HepG2 (cell line): ENCODE results near the gene ADAMTSL3. TPM values are rescaled to one million over a fixed set of nuclear protein-coding genes. Genes with fewer than 3 reads are reported as not detected.

Source experiments
- ATAC-seq: fragments of 200-7000 bp; cut with Tn5 transposase; 3 replicates; pipeline ENCODE4 v1.9.1; 2020; ENCODE audit warnings: mild to moderate bottlenecking, moderate library complexity
- BruUV-seq: library from RNA; stranded (reverse); fragments of 400-500 nt; replicated peaks from 2 replicates; lab custom pipeline; 2021; lab: Mats Ljungman, UMichigan
- CTCF ChIA-PET: fragments of 300-600 bp; formaldehyde crosslinking; extraction: SDS; loops from one replicate; lab custom pipeline; 2021; ENCODE audit warnings: low total read pairs, inconsistent platforms, low intra/inter-chr PET ratio; lab: Yijun Ruan, JAX
- POLR2A ChIA-PET: fragments of 350-600 bp; sonication (Branson Sonifier 250); formaldehyde crosslinking; loops from one replicate; lab custom pipeline; 2020; ENCODE audit warnings: antibody characterized with exemption, inconsistent platforms; lab: Yijun Ruan, JAX
- DNase-seq: peaks from one replicate; pipeline ENCODE4 v3.0.0-alpha.2; 2015; ENCODE audit warnings: low spot score
- FAIRE-seq: peaks from 3 replicates; lab custom pipeline; 2011; peaks lifted over from hg19 to GRCh38; lab: Jason Lieb, UNC
- H2AFZ ChIP-seq: one replicate; pipeline ENCODE4 v1.6.1; 2011; ENCODE audit warnings: low read length, inconsistent platforms
- H3K27ac ChIP-seq: fragments of 300-600 bp; 3 replicates; pipeline ENCODE4 v1.8.0; 2011; ENCODE audit warnings: mixed run types, mild to moderate bottlenecking, mixed read lengths, low read length, inconsistent platforms; ENCODE audit not compliant: insufficient read depth; ENCODE audit errors: extremely low read length
- H3K27me3 ChIP-seq, 2 experiments: fragments of 200-600 bp in 1 of 2; 2 replicates in 1 of 2; 3 replicates in 1 of 2; pipeline versions ENCODE4 v1.6.0 to v1.8.0; 2011; ENCODE audit warnings: low read length in 2 of 2, mild to moderate bottlenecking in 2 of 2, moderate library complexity in 2 of 2, inconsistent platforms in 1 of 2; ENCODE audit not compliant: insufficient read depth in 2 of 2, control insufficient read depth in 1 of 2
- H3K36me3 ChIP-seq, 2 experiments: fragments of 200-600 bp in 1 of 2; replicated peaks in 1 of 2; 2 replicates in 1 of 2; 3 replicates in 1 of 2; pipeline versions ENCODE4 v1.5.1 to v1.8.0; 2011; ENCODE audit warnings: low read length in 2 of 2, inconsistent platforms in 1 of 2; ENCODE audit not compliant: insufficient read depth in 2 of 2, control insufficient read depth in 1 of 2
- H3K4me1 ChIP-seq: 2 replicates; pipeline ENCODE4 v1.5.1; 2012; ENCODE audit warnings: low read length, inconsistent platforms; ENCODE audit not compliant: insufficient read depth
- H3K4me2 ChIP-seq: 2 replicates; pipeline ENCODE4 v1.6.0; 2011; ENCODE audit warnings: low read depth, low read length, inconsistent platforms
- H3K4me3 ChIP-seq, 3 experiments: fragments of 200-600 bp in 1 of 3; sonication (generic), shearing (Covaris generic) in 1 of 3; replicated peaks in 1 of 3; 2 replicates each; pipeline ENCODE4 v1.5.1; 2011 to 2016; ENCODE audit warnings: low read length in 3 of 3, inconsistent platforms in 2 of 3, low read depth in 2 of 3, mild to moderate bottlenecking in 2 of 3, control low read depth in 1 of 3, mixed read lengths in 1 of 3; ENCODE audit not compliant: insufficient read depth in 1 of 3
- H3K79me2 ChIP-seq: one replicate; pipeline ENCODE4 v1.6.1; 2011; ENCODE audit warnings: low read length, inconsistent platforms; ENCODE audit not compliant: insufficient read depth
- H3K9ac ChIP-seq: 2 replicates; pipeline ENCODE4 v1.6.0; 2011; ENCODE audit warnings: mild to moderate bottlenecking, low read depth, low read length, inconsistent platforms; ENCODE audit not compliant: insufficient read depth
- H3K9me3 ChIP-seq: 2 replicates; pipeline ENCODE4 v1.5.1; 2012; ENCODE audit warnings: mild to moderate bottlenecking, low read length
- H4K20me1 ChIP-seq: 2 replicates; pipeline ENCODE4 v1.6.0; 2011; ENCODE audit warnings: inconsistent platforms, mild to moderate bottlenecking, low read length, moderate library complexity; ENCODE audit not compliant: insufficient read depth
- CENPT ChIP-seq: sonication (generic); formaldehyde crosslinking; IDR thresholded peaks from 2 replicates; pipeline ENCODE4 v1.8.0; 2022; ENCODE audit warnings: low read depth, mild to moderate bottlenecking, moderate library complexity, missing genetic modification reagents
- FOSL1 ChIP-seq: sonication (generic); formaldehyde crosslinking; IDR thresholded peaks from 2 replicates; pipeline ENCODE4 v1.9.0; 2021; ENCODE audit warnings: missing genetic modification reagents, borderline replicate concordance
- HNF4A ChIP-seq: sonication (generic); formaldehyde crosslinking; IDR thresholded peaks from 2 replicates; pipeline ENCODE4 v1.4.0; 2020; ENCODE audit warnings: missing genetic modification reagents
- MXI1 ChIP-seq: IDR thresholded peaks from 3 replicates; pipeline ENCODE4 v1.6.1; 2012; ENCODE audit warnings: low read depth, low read length, inconsistent platforms, borderline replicate concordance
- NR2F6 ChIP-seq, 2 experiments: IDR thresholded peaks; 2 replicates each; pipeline ENCODE4 v1.6.1; 2016; ENCODE audit warnings: antibody characterized with exemption in 1 of 2, mild to moderate bottlenecking in 1 of 2
- RERE ChIP-seq: IDR thresholded peaks from 2 replicates; pipeline ENCODE4 v1.6.1; 2016; ENCODE audit warnings: low read depth, missing genetic modification reagents, missing compliant biosample characterization
- SMYD3 ChIP-seq: sonication (generic); formaldehyde crosslinking; IDR thresholded peaks from 2 replicates; pipeline ENCODE4 v1.8.1; 2023; ENCODE audit warnings: mild to moderate bottlenecking, missing genetic modification reagents
- SP4 ChIP-seq: sonication (generic); formaldehyde crosslinking; IDR thresholded peaks from 2 replicates; pipeline ENCODE4 v1.8.1; 2023; ENCODE audit warnings: mild to moderate bottlenecking, missing genetic modification reagents
- XBP1 ChIP-seq: sonication (generic); formaldehyde crosslinking; IDR thresholded peaks from 2 replicates; pipeline ENCODE4 v1.5.0; 2020; ENCODE audit warnings: missing genetic modification reagents
- ZNF251 ChIP-seq: sonication (generic); formaldehyde crosslinking; IDR thresholded peaks from 2 replicates; pipeline ENCODE4 v1.9.0; 2021; ENCODE audit warnings: mild to moderate bottlenecking, missing genetic modification reagents
- ZNF776 ChIP-seq: sonication (generic); formaldehyde crosslinking; IDR thresholded peaks from 2 replicates; pipeline ENCODE4 v1.4.0; 2020; ENCODE audit warnings: mild to moderate bottlenecking, missing genetic modification reagents
- ZSCAN12 ChIP-seq: sonication (generic); formaldehyde crosslinking; IDR thresholded peaks from 2 replicates; pipeline ENCODE4 v1.9.0; 2021; ENCODE audit warnings: mild to moderate bottlenecking, missing genetic modification reagents
- WGBS: methylation state at CpG from one replicate; pipeline ENCODE4 v1.1.6; 2017; ENCODE audit warnings: low lambda C conversion rate; 5-methylcytosine and 5-hydroxymethylcytosine counted together
- in situ Hi-C: cut with HindIII; loops from 2 replicates; pipeline ENCODE4 v1.10.0; 2017; ENCODE audit warnings: low pct_unique_long_range_greater_than_20kb; ENCODE audit not compliant: extremely low pct_ligation_motif_present
- intact Hi-C: fragments of 100-400 bp; cut with micrococcal nuclease; formaldehyde crosslinking; loops from one replicate; pipeline ENCODE4 v1.10.0; 2022; ENCODE audit not compliant: unreplicated experiment
- polyA plus RNA-seq, 8 experiments: library from polyadenylated mRNA; depleted of rRNA in 3 of 8; stranded (reverse) in 7 of 8; unstranded in 1 of 8; fragments of >200 nt; fragmentation: Illumina TruSeq in 4 of 8; extraction: Trizol in 4 of 8; gene quantifications; 2 replicates each; pipeline versions ENCODE4 v1.2.1 to v1.2.3, GENCODE V29; 2011 to 2016; ENCODE audit warnings: low read depth in 4 of 8, missing spikeins in 1 of 8, mixed read lengths in 1 of 8; ENCODE audit not compliant: insufficient read depth in 1 of 8
- total RNA-seq, 5 experiments: library from RNA; depleted of rRNA; stranded (reverse); fragments of >200 nt; fragmentation: Illumina TruSeq; extraction: Trizol; gene quantifications; 2 replicates each; pipeline ENCODE4 v1.2.3, GENCODE V29; 2016; ENCODE audit warnings: low read depth in 1 of 5
- TF ChIP-seq, protein P1 (sequence below): sonication (generic); formaldehyde crosslinking; IDR thresholded peaks from 2 replicates; pipeline ENCODE4 v1.4.0; 2020; ENCODE audit warnings: missing genetic modification reagents
- TF ChIP-seq, protein P2 (sequence below): sonication (generic); formaldehyde crosslinking; IDR thresholded peaks from 2 replicates; pipeline ENCODE4 v1.9.0; 2021; ENCODE audit warnings: missing genetic modification reagents, borderline replicate concordance
- TF ChIP-seq, protein P3 (sequence below): IDR thresholded peaks from 2 replicates; pipeline ENCODE4 v1.6.1; 2016; ENCODE audit warnings: missing genetic modification reagents, missing compliant biosample characterization

ADAMTSL3 gene
- total and polyA plus RNA-seq, 2 of the 13 experiments (the other 11 are each of a cell fraction or from before 2014, with no cell fraction given) = 0.04 to 0.09 TPM

GRCh38 chr15:83880529-83880928, 226.6 kb downstream of the ADAMTSL3 start:
- no TSS peak for BruUV-seq
- Histone ChIP-seq H3K9ac (no peak overlapping the region), H3K4me1 (no peaks in the 10 kb centered on the region), H3K79me2 (no peaks in the 10 kb centered on the region), H3K4me2 (no peak overlapping the region), H3K27me3 (no peaks in the 10 kb centered on the region; a peak in 1 of 5 replicates), H3K36me3 (no peaks in the 10 kb centered on the region), H3K27ac (no peak overlapping the region), H3K9me3 (no peaks in the 10 kb centered on the region), H3K4me3 (no peak overlapping the region), H4K20me1 (no peaks in the 10 kb centered on the region), H2AFZ (no peak overlapping the region)
- intact Hi-C loops = no loop called here
- ChIA-PET CTCF (no interaction called here), POLR2A (no interaction called here)
- in situ Hi-C loops = no loop called here
- ATAC-seq (no peak), DNase-seq (no peak), FAIRE-seq (no peak)
- 0% methylated on average over 2 of the region's 2 CpGs for WGBS
- TF ChIP-seq, protein P1, sequence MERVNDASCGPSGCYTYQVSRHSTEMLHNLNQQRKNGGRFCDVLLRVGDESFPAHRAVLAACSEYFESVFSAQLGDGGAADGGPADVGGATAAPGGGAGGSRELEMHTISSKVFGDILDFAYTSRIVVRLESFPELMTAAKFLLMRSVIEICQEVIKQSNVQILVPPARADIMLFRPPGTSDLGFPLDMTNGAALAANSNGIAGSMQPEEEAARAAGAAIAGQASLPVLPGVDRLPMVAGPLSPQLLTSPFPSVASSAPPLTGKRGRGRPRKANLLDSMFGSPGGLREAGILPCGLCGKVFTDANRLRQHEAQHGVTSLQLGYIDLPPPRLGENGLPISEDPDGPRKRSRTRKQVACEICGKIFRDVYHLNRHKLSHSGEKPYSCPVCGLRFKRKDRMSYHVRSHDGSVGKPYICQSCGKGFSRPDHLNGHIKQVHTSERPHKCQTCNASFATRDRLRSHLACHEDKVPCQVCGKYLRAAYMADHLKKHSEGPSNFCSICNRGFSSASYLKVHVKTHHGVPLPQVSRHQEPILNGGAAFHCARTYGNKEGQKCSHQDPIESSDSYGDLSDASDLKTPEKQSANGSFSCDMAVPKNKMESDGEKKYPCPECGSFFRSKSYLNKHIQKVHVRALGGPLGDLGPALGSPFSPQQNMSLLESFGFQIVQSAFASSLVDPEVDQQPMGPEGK (CRISPR knock-in tag) = no peak
- TF ChIP-seq RERE (no peak), FOSL1 (CRISPR knock-in tag) (no peak), ZSCAN12 (no peak), MXI1 (no peak), XBP1 (CRISPR knock-in tag) (no peak), SMYD3 (CRISPR knock-in tag) (no peak), SP4 (CRISPR knock-in tag) (no peak), HNF4A (CRISPR knock-in tag) (no peak), ZNF776 (CRISPR knock-in tag) (no peak), CENPT (CRISPR knock-in tag) (no peak), NR2F6 (IDR thresholded peaks at IDR 0.05) (no peak), NR2F6 (CRISPR knock-in tag; IDR thresholded peaks at IDR 0.05) (no peak), ZNF251 (no peak)
- TF ChIP-seq, protein P2, sequence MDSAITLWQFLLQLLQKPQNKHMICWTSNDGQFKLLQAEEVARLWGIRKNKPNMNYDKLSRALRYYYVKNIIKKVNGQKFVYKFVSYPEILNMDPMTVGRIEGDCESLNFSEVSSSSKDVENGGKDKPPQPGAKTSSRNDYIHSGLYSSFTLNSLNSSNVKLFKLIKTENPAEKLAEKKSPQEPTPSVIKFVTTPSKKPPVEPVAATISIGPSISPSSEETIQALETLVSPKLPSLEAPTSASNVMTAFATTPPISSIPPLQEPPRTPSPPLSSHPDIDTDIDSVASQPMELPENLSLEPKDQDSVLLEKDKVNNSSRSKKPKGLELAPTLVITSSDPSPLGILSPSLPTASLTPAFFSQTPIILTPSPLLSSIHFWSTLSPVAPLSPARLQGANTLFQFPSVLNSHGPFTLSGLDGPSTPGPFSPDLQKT (CRISPR knock-in tag) = no peak
- TF ChIP-seq, protein P3, sequence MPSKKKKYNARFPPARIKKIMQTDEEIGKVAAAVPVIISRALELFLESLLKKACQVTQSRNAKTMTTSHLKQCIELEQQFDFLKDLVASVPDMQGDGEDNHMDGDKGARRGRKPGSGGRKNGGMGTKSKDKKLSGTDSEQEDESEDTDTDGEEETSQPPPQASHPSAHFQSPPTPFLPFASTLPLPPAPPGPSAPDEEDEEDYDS (CRISPR knock-in tag) = no peak
